Activated CD4-positive, alpha-beta T cell treated with anti-CD3 and anti-CD28 coated beads, Interleukin-2, amount 50 U/mL, for 1 hour (primary cell): ENCODE results near the gene GALNT7.
"Not testable (repeated sequence)": the region's sequence is repeated elsewhere in the genome, so short reads cannot be mapped to it uniquely, and the experiment has no call there.

Source experiments
- DNase-seq: peaks from one replicate; pipeline ENCODE4 v3.0.0-alpha.2; 2020

The GALNT7 gene

GRCh38 chr4:173168396-173169177 lies at the start of gene GALNT7:
Gene GALNT7, plus strand, starts transcription at chr4:173168811. Its CDS starts 25 bp downstream, at chr4:173168836.
- peak; percentile 59 for DNase-seq

- not testable (repeated sequence) for DNase-seq
These were observed 49.8 kb upstream of the GALNT7 start for GRCh38 chr4:173118819-173119218.

GRCh38 chr4:173119818-173120217 lies 48.8 kb upstream of the GALNT7 start:
- no peak for DNase-seq

GRCh38 chr4:173121076-173121561 lies 47.5 kb upstream of the GALNT7 start:
- no peak for DNase-seq

GRCh38 chr4:173124209-173124865 lies 44.3 kb upstream of the GALNT7 start:
- DNase-seq: no peak

- no peak for DNase-seq
These were observed 43.3 kb upstream of the GALNT7 start for GRCh38 chr4:173125216-173125812.

- no peak for DNase-seq
These were observed 40.3 kb upstream of the GALNT7 start for GRCh38 chr4:173128199-173128890.

- no peak for DNase-seq
These were observed 37.9 kb upstream of the GALNT7 start for GRCh38 chr4:173130687-173131086.

GRCh38 chr4:173134426-173134825 lies 34.2 kb upstream of the GALNT7 start:
- DNase-seq: no peak

- DNase-seq: no peak
These were observed 33.3 kb upstream of the GALNT7 start for GRCh38 chr4:173135241-173135847.

GRCh38 chr4:173138624-173139023 lies 30.0 kb upstream of the GALNT7 start:
- no peak for DNase-seq

- no peak for DNase-seq
These were observed 29.1 kb upstream of the GALNT7 start for GRCh38 chr4:173139561-173139960.

GRCh38 chr4:173145131-173145530 lies 23.5 kb upstream of the GALNT7 start:
- DNase-seq: no peak

- DNase-seq: no peak
These were observed 22.2 kb upstream of the GALNT7 start for GRCh38 chr4:173146456-173146855.

GRCh38 chr4:173151496-173151895 lies 17.1 kb upstream of the GALNT7 start:
- no peak for DNase-seq

- DNase-seq: no peak
These were observed 16.5 kb upstream of the GALNT7 start for GRCh38 chr4:173152104-173152503.

GRCh38 chr4:173153445-173153844 lies 15.2 kb upstream of the GALNT7 start:
- no peak for DNase-seq

GRCh38 chr4:173159791-173160190 lies 8.8 kb upstream of the GALNT7 start:
- DNase-seq: no peak

GRCh38 chr4:173160871-173161270 lies 7.7 kb upstream of the GALNT7 start:
- DNase-seq: no peak

GRCh38 chr4:173161311-173161710 lies 7.3 kb upstream of the GALNT7 start:
- no peak for DNase-seq

GRCh38 chr4:173165706-173166105 lies 2.9 kb upstream of the GALNT7 start:
- DNase-seq: no peak

GRCh38 chr4:173166491-173166890 lies 2.1 kb upstream of the GALNT7 start:
- no peak for DNase-seq
